OCI-LY7 (cell line): ENCODE results near the gene FBXL17.

Source experiments
- EZH2phosphoT487 ChIP-seq: fragments of 200-600 bp; sonication (generic); IDR thresholded peaks from 2 replicates; pipeline ENCODE4 v1.6.1; 2018; ENCODE audit warnings: low read depth, borderline replicate concordance, mild to moderate bottlenecking, mixed run types, antibody characterized with exemption, low read length, moderate library complexity, mixed read lengths
- TF ChIP-seq, protein P1 (sequence below): fragments of 200-600 bp; sonication (generic); conservative IDR thresholded peaks from 2 replicates; pipeline ENCODE4 v1.5.1; 2014; ENCODE audit warnings: mild to moderate bottlenecking, antibody characterized with exemption, low read length, moderate library complexity, mixed read lengths

DNA sequence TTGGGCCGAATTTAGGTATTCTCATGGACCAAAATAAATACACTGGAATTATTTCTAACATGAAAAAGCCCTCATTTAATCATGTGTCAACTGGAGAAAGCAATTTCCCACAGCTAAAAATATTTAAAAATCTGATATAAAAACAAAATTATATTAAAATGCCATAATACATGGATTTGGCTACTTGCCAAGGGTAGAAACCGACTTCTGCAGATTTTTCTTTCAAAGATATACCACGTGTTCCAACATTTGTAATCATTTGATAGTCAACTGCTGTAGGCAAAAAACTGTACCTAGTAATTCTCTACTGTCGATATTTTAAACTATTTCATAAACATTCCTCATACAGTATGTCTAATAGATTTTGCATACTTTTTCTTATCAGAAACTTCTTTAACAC, 237.6 kb downstream of the FBXL17 start:
- TF ChIP-seq, protein P1, sequence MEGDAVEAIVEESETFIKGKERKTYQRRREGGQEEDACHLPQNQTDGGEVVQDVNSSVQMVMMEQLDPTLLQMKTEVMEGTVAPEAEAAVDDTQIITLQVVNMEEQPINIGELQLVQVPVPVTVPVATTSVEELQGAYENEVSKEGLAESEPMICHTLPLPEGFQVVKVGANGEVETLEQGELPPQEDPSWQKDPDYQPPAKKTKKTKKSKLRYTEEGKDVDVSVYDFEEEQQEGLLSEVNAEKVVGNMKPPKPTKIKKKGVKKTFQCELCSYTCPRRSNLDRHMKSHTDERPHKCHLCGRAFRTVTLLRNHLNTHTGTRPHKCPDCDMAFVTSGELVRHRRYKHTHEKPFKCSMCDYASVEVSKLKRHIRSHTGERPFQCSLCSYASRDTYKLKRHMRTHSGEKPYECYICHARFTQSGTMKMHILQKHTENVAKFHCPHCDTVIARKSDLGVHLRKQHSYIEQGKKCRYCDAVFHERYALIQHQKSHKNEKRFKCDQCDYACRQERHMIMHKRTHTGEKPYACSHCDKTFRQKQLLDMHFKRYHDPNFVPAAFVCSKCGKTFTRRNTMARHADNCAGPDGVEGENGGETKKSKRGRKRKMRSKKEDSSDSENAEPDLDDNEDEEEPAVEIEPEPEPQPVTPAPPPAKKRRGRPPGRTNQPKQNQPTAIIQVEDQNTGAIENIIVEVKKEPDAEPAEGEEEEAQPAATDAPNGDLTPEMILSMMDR: no peak
- no peak for TF ChIP-seq EZH2phosphoT487
